Measurements from ENCODE around the gene RAF1. TPM values are rescaled to one million over a fixed set of nuclear protein-coding genes. Genes with fewer than 3 reads are reported as not detected.

The RAF1 gene
- total and polyA plus RNA-seq, 2 donors (not counting 3 experiments of a cell fraction or from before 2014, with no cell fraction given) = 73.8 to 86.2 TPM

DNA sequence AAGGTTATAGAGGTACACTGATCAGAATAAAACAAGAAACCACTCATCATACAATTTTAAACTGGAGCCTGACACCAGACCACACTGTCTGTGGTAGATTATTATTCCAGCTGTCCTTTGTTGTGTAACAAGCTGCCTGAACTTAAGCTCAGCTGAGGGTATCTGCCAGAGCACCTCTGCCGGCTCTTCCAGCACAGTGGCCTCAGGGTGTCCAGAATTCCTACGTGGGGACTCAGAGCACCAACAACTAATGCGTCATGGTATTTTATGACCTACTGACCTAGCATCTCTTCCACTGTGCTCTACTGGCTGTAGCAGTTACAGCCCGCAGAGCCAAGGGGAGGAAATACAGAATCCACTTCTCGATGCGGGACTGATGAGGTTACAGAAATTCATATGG, 15.6 kb upstream of the RAF1 start:
- intact Hi-C loops (cut with micrococcal nuclease) = no loop called here
- no peaks in the 10 kb centered on the region for H3K9me1 ChIP-seq (replicated peaks; ENCODE audit: control insufficient read depth, extremely low read depth, insufficient read depth, low read length)
- no peaks in the 10 kb centered on the region for H3K79me2 ChIP-seq (ENCODE audit: control insufficient read depth, insufficient read depth, low read length)
- H3K36me3 ChIP-seq (ENCODE audit: control insufficient read depth in 2 of 2, extremely low read depth in 1 of 2, insufficient read depth in 2 of 2, low read length in 2 of 2) = no peaks in the 10 kb centered on the region
- H3K9me3 ChIP-seq (replicated peaks; ENCODE audit: control insufficient read depth, insufficient read depth, low read length) = no peaks in the 10 kb centered on the region
- TF ChIP-seq POLR2A (IDR thresholded peaks at IDR 0.05; ENCODE audit: low read depth, low read length) = no peak
- TF ChIP-seq JUN (IDR thresholded peaks at IDR 0.05; ENCODE audit: borderline replicate concordance, insufficient read depth, insufficient read length, low read depth) = no peak
- TF ChIP-seq GATA2 (IDR thresholded peaks at IDR 0.05; ENCODE audit: insufficient read depth, insufficient read length, low read depth, low read length) = no peak
- TF ChIP-seq POLR2AphosphoS5 (IDR thresholded peaks at IDR 0.05; ENCODE audit: insufficient read depth, low read depth, low read length) = no peak
- no peak for TF ChIP-seq FOS (IDR thresholded peaks at IDR 0.05; ENCODE audit: borderline replicate concordance, insufficient read depth, low read length)
- no peak for TF ChIP-seq MYC (IDR thresholded peaks at IDR 0.05; ENCODE audit: low read depth, low read length)
- TF ChIP-seq, protein P1, sequence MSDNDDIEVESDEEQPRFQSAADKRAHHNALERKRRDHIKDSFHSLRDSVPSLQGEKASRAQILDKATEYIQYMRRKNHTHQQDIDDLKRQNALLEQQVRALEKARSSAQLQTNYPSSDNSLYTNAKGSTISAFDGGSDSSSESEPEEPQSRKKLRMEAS (IDR thresholded peaks at IDR 0.05; ENCODE audit: insufficient read depth, insufficient read length) = no peak
- no peak for TF ChIP-seq EZH2 (IDR thresholded peaks at IDR 0.05; ENCODE audit: borderline replicate concordance, low read depth, low read length, severe bottlenecking)
- TF ChIP-seq, protein P2, sequence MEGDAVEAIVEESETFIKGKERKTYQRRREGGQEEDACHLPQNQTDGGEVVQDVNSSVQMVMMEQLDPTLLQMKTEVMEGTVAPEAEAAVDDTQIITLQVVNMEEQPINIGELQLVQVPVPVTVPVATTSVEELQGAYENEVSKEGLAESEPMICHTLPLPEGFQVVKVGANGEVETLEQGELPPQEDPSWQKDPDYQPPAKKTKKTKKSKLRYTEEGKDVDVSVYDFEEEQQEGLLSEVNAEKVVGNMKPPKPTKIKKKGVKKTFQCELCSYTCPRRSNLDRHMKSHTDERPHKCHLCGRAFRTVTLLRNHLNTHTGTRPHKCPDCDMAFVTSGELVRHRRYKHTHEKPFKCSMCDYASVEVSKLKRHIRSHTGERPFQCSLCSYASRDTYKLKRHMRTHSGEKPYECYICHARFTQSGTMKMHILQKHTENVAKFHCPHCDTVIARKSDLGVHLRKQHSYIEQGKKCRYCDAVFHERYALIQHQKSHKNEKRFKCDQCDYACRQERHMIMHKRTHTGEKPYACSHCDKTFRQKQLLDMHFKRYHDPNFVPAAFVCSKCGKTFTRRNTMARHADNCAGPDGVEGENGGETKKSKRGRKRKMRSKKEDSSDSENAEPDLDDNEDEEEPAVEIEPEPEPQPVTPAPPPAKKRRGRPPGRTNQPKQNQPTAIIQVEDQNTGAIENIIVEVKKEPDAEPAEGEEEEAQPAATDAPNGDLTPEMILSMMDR (IDR thresholded peaks at IDR 0.05; ENCODE audit: extremely low read depth in 1 of 2, insufficient read depth in 1 of 2, low read depth in 1 of 2, low read length in 2 of 2) = no peak
- H3K9ac ChIP-seq (replicated peaks; ENCODE audit: extremely low read depth, insufficient read depth, low read length) = no peak overlapping the region
- no peak overlapping the region for H2AFZ ChIP-seq (ENCODE audit: low read depth, low read length)
- ChIA-PET POLR2A (no interaction called here), CTCF (no interaction called here)
- no TSS peak for BruUV-seq (replicated peaks)
- dilution Hi-C loops (cut with MboI; ENCODE audit: extremely low pct_ligation_motif_present, low sequenced_read_pairs) = no loop called here
- H3K27ac ChIP-seq (ENCODE audit: insufficient read depth, low read depth, low read length) = no peak overlapping the region
- H3K4me1 ChIP-seq (ENCODE audit: control insufficient read depth, extremely low read depth, insufficient read depth, low read length) = no peaks in the 10 kb centered on the region
- H3K4me2 ChIP-seq (ENCODE audit: insufficient read depth, low read length) = no peak overlapping the region
- no peak overlapping the region for H3K4me3 ChIP-seq (replicated peaks in 1 of 3; ENCODE audit: insufficient read depth in 1 of 3, low read depth in 1 of 3, low read length in 3 of 3)
- FAIRE-seq (no peak), DNase-seq (ENCODE audit: low read depth, low spot score) (no peak)
- peaks cover 0 to 2% of the 10 kb centered on the region in 2 experiments for H3K27me3 ChIP-seq (ENCODE audit: control insufficient read depth in 2 of 2, insufficient read depth in 2 of 2, low read length in 2 of 2)
- no peaks in the 10 kb centered on the region for H4K20me1 ChIP-seq (replicated peaks; ENCODE audit: control insufficient read depth, extremely low read depth, insufficient read depth, low read length)

Measured in endothelial cell of umbilical vein (primary cell).